NCI-H187 (cell line): ENCODE measurements around the gene ASS1.
"Not testable (repeated sequence)": the region's sequence is repeated elsewhere in the genome, so short reads cannot be mapped to it uniquely, and the experiment has no call there.

Source experiments
- DNase-seq, 2 experiments: peaks; one replicate each; lab custom pipeline; 2025; lab: John Stamatoyannopoulos, UW

ASS1 gene

DNA sequence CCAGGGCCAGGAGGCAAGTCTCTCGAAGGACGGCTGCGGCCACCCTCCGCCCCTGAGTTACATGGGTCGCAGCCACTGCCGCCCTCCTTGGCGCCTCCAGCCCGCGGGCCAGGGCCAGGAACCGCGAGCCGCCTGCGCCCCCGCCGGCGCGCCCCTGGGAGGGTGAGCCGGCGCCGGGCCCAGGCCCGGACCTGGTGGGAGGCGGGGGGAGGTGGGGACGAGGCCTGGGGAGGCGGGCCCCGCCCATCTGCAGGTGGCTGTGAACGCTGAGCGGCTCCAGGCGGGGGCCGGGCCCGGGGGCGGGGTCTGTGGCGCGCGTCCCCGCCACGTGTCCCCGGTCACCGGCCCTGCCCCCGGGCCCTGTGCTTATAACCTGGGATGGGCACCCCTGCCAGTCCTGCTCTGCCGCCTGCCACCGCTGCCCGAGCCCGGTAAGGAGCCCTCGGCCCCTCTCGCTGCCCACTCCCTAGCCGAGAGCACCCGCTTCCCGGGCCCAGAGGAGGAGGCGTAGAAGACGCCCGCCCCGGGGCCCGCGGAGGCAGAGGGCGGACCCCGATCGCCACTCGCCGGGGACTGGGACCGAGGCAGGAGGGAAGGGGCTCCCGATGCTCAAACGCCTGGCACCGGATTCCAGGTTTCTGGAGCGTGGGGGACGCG is at the start of gene ASS1:
Gene ASS1, plus strand, starts transcription at position 397 of the 657 bp plus-strand sequence. CDS start 7,268 bp downstream, outside the sequence.
- peak in 1 of 2 experiments; percentile 69 for DNase-seq

DNA sequence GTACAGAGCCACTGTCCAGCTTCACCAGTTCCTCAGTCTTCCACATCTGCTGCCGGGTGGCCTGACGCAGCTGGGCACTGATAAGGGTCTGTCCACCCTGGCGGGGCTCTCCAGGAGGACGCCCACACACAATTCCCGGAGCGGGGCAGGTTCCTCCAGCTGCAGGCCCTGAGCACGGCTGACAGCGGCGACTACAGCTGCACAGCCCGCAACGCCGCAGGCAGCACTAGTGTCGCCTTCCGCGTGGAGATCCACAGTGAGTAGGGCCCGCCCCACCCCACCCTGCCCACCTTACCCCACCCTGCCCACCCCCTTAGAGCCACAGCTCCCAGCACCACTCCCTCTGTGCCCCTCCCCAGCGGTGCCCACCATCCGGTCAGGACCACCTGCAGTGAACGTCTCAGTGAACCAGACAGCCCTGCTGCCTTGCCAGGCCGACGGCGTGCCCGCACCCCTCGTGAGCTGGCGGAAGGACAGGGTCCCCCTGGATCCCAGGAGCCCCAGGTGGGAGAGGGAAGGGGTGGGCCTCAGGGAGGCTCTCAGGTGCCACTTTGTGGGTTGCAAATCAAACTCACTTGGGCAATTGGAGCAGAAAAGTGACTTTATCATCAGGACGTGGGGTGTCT is 48.8 kb upstream of the ASS1 start:
- no peak for DNase-seq

DNA sequence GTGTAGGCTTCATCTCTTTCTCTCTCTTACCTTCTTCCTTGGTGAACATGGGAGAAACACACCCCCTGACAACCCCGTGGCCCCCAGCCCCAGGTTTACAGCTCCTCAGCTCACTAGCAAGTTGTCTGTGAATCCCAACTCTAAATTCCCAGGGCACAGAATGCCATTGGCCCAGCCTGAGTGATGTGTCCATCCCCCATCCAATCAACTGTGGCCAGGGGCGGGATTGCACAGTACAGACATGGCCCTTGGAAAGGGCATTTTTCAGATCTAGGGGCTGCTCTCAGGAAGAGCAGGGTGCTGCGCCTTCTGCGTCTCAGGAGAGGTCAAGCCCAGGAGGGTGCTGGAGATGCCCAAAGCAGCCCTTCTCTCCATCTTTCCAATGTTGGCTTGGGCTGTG is 48.2 kb upstream of the ASS1 start:
- DNase-seq: no peak

DNA sequence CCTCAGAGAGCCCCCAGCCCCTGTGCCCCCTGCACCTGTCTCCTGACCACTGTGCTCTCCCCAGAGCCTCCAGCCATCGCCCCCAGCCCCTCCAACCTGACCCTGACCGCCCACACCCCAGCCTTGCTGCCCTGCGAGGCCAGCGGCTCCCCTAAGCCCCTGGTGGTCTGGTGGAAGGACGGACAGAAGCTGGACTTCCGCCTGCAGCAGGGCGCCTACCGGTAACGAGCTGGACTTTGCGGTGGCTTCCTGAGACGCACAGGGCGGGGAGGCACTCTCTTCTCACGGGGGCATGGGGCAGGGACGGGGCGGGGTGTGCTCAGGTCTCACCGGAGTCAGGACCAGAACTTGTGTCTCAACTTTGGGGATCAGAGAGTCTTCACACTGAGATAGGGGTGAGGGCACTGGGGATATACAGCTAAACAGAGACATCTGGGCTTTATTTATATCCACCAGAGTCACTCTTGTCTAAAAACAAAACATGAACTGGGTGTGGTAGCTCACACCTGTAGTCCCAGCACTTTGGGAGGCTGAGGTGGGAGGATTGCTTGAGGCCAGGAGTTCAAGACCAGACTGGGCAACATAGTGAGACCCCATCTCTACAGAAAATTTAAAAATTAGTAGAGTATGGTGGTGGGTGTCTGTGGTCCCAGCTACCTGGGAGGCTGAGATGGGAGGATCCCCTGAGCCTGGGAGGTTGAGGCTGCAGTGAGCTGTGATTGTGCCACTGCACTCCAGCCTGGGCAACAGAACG is 46.1 kb upstream of the ASS1 start:
- no peak for DNase-seq

DNA sequence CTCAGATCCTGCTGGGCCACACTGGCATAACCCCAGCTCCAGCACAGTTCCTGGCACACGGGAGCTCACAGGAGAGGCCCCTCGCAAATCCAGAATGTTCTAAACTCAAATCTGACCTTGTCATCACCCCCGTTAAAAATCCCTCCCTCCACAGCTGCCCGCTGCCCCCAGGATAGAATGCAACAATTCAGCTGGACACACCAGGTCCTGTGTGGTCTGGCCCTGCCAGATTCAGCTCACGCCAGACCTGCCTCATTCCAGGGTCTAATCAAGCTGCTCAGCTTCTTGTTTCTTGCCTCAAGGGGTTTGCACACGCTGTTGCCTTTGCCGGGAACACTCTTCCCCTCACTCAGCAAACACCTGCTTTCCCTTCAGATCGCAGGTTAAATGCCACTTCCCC is 45.0 kb upstream of the ASS1 start:
- DNase-seq: no peak

DNA sequence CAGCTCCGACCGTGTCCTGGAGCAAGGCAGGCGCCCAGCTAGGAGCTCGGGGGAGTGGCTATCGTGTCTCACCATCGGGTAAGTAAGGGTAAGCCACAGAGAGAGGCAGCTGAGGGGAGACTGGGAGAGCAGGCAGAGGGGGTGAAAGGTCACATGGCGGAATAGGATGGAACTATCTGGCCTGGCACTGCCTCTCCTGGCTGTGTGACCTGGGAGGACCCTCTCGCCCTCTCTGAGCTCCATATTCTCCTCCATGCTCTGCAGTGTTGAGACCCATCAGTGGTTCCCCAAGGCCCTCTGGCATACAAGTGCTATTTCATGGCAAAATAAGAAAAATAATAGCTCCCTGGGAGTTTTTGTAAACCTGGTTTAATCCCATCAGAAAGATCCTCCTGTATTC is 43.9 kb upstream of the ASS1 start:
- DNase-seq: no peak

DNA sequence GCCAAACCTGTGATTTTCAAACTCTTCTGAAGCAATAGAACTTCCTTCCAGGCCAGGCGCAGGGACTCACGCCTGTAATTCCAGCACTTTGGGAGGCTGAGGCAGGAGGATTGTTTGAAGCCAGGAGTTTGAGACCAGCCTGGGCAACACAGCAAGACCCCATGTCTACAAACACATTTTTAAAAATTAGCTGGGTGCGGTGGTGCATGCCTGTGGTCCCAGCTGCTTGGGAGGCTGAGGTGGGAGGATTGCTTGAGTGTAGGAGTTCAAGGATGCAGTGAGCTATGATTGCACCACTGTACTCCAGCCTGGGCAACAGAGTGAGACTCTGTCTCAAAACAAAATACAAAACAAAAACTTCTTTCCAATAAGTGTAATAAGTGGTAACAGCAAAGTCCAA is 43.0 kb upstream of the ASS1 start:
- DNase-seq: not testable (repeated sequence)

DNA sequence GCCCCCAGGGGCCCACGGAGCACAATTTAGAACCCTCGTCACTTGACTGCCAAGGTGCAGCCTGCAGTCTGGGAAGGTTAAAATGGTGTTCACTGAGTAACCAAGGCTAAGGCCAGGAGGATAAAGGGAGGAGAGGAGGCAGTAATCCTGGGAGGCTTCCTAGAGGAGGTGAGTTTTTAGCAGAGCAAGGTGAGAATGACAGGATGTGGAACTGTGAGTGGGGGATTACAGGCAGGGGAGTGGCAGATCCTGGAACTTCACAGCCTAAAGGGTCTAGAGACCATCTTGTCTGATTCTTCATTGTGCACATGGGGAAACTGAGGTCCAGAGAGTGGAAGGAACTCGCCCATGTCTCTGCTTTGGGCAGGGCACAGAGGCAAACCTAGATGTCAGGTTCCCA is 42.5 kb upstream of the ASS1 start:
- no peak for DNase-seq

DNA sequence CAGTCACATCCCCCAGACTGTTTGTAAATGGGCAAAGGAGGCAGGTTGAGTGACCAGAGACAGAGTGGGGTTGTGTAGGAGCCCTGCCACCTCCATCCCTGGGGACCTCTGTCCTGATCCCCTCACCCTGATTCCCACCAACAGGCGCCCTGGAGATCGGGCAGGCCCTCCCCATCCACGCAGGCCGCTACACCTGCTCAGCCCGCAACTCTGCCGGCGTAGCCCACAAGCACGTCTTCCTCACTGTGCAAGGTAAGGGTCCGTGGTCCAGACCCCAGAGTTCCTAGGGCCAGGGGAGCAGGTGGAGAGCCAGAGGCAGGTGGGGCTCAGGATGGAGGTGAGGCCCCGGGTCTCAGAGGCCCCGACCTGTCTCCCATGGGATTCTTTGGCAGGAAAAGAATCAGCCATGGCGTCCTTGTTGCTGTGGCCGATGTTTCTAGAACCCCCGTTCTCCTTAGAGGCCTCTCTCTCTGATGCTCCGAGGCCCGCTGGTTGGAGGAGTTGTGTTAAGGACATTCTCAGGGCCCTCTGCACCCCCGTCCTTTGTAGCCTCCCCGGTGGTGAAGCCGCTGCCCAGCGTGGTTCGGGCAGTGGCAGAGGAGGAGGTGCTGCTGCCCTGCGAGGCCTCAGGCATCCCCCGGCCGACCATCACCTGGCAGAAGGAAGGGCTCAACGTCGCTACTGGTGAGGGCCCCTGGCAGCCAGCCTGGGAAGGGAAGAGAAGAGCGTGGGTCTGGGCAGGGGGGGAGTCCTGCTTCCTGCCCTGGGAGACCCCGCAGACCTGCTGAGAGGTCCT is 41.9 kb upstream of the ASS1 start:
- no peak for DNase-seq

DNA sequence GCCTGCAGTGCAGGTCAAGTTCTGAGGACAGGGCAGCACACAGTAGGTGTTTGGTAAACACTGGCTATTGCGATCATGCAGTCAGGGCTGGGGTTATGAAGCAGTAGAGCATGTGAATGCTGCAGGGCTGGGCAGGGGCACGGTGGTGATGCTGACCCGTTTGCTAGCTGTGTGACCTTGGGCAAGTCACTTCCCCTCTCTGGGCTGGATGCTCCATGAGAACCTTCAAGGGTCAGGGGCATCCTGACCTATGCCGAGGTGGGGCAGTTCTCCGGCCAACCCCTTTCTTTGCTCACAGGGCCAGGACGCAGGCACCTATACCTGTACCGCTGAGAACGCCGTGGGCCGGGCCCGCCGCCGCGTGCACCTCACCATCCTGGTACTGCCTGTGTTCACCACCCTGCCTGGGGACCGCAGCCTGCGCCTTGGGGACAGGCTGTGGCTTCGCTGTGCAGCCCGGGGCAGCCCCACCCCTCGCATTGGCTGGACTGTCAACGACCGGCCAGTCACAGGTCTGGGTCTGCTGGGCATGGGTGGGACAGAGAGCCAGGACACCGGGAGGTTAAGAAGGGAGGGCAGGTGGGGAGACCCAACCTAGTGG is 39.0 kb upstream of the ASS1 start:
- no peak for DNase-seq

DNA sequence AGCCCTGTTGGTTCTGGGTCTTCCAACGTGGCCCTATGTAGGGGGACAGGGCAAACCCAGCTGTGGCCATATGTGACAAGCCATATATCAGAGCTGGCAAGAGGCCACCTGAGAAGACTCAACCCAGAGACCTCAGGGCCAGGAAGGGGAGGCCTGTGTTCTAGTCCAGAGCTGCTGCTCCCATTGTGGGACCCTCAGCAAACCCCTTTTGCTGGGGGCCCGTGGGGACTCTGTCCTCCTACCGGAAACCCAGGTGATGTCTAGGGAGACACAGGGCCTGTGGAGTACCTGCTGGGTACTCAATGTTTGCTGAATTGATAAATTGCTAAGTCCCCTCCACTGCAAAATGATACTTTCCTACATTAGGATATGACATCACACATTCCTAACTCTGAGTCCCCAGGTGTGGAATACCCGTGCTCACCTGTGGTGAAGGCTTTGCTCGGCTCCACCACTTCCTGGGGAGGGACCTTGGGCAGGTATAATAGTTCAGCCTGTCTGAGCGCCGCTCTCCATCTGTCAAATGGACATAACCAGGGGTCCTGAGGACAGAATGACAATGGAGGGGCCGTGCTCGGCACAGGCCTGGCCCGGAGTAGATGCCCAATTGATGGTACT is 38.4 kb upstream of the ASS1 start:
- DNase-seq: no peak

DNA sequence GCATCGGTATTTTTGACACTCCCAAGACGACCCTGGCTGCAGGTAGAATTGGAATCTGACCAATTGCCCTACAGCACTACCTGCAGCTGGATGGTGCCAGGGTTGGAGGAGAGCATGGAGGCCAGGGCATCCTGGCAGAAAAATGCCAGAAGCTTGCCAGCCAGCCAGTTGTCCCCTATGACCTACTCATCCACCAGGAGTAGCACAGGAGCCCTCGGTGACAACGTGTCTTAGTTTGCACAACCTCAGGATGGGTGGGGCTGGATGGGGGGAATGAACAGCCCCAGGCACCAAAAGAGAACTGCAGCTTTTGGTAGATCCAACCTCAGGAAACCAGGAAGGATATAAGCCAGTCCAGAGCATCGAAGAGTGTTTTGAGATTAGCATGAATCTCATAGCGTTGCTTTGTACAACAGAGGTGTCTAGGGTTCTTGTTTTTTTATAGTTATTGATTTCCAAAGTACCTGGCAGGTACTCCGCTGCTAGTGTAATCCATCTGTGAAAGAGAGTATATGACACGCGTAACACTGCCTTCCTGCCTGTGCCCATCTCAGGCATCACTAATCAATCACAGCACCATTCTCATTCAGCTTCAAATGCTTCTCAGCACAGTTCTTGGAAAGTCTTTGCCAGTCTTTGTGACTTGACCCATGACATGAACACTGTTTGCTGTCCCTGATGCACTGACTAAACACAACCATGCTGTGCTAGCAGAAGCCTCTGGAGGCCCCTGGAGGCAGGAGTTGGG is 36.7 kb upstream of the ASS1 start:
- no peak for DNase-seq

DNA sequence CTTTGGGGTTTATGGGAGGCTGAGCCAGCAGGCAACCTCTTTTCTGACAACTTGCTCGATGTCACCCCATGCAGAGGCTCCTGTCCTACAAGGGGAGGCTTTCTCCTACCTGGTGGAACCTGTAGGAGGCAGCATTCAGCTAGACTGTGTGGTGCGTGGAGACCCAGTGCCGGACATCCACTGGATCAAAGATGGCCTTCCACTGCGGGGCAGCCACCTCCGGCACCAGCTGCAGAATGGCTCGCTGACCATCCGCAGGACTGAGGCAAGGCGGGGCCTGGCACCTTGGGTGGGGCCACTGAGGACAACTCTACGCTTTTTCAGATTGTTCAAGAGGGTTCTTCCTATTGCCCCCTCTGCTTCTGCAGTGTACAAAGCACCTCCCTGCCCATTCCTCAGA is 36.1 kb upstream of the ASS1 start:
- DNase-seq: no peak

DNA sequence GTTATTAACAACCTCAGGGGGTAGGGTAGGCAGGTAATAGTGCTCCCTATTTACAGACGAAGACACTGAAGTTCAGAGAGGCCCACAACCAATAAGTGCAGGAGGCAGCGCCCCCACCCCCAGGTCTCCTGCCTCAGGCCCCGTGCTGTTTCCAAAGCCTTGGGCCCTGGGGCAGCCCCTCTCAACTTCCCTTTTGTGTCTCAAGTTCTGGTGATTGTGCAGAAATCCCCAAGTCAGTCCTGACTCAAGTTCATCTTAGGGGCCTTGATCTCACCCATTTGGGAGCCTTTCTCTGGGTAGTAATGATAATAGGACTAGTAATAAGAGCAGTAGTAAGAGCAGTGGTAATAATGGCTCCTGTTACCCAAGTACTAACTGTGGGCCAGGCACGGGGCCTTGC is 35.5 kb upstream of the ASS1 start:
- DNase-seq: no peak

DNA sequence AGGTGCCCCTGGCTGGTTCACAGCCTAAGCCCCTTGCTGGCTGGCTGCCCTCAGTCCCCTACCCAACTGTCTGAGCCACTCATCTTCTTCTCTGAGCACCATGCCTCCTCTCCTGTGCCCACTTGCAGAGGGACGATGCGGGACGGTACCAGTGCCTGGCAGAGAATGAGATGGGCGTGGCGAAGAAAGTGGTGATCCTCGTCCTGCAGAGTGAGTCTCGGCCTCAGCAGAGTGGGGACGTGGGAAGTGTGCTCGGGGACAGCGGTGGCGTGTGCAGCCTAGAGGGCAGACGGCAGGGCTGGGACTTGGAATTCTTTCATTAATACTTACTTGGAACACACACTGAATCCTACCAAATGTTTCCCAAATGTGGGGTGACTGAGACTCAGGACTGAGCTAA is 34.3 kb upstream of the ASS1 start:
- DNase-seq: no peak

DNA sequence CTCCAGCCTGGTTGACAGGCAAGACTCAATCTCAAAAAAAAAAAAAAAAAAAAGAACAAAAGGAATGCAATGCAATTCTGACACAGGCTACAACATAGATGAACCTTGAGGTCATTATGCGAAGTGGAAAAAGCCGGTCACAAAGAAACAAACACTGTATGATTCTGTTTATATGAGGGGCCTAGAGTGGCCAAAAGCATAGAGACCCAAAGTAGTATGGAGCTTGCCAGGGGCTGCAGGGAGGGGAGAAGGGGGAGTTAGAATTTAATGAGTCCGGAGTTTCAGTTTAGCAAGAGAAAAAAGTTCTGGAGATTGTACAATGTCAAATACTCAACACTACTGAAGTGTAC is 33.2 kb upstream of the ASS1 start:
- no peak for DNase-seq

DNA sequence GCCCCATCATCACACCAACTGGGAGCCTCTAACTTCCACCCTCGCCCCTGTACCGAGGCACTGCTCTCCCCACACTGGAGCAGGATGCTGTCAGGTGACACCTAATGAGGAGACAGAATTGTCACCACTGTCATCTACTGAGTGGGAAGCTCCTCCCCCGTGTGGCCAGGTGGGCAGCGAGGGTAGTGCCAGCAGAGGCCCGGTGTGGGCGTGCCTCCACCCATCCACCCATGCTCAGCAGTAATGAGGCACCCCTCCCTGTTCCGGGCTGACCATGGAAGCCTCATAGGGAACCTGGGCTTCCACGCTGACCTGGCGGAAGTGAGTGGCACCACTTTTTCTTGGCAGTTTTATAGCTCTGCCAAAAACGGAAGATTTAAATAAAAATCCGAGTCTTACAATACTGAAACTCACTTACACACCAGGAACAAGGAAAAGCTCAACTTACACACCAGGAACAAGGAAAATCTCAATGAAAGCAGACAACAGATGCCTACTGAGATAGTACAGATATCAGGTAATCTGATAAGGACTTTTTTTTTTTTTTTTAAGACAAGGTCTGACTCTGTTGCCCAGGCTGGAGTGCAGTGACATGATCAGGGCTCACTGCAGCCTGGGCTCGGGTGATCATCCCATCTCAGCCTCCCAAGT is 30.6 kb upstream of the ASS1 start:
- no peak for DNase-seq

DNA sequence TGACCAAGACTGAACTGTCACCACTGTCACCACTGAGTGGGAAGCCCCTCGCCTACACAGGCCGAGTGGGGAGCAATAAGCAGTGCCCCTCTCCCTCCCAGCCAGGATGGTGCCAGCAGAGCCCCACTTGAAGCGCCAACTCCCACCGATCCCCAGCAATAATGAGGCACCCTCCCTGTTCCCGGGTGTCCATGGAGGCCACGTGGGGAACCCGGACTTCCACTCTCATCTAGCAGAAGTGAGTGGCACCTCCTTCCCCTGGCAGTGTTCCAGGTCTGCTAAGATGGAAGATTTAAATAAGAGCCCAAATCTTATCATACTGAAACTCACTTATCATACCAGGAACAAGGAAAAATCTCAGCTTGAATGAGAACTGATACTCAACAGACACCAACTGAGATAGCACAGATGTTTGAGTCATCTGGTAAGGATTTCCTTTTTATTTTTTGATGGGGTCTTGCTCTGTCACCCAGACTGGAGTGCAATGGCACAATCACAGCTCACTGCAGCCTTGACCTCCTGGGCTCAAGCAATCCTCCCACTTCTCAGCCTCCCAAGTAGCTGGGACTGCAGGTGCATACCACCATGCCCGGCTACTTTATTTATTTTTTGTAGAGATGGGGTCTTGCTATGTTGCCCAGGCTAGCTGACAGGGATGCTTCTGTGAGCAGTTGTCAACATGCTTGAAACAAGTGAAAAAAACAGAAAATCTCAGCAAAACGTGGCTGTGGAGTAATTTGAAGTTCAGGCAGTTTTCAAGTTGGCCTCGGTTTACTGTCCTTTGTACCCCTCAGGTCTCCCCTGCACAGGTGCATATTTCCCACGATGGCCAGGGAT is 29.6 kb upstream of the ASS1 start:
- DNase-seq: no peak

DNA sequence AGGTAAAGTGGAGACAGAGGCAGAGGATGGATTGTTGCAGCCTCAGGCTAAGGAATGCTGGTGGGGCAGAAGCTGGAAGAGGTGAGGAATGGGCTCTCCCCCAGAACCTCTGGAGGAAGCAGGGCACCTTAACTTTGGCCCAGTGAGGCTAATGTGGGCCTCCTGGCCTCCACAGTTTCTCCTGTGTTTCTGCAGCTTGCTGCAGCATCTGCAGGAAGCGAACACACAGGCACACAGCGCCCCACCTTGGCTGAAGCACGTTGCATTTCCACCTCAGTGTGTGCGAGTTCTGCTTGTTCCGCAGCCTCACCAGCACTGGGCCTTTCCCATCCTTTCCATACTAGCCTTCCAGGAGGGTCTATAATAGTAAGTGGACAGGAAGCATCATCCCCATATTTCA is 27.2 kb upstream of the ASS1 start:
- DNase-seq: no peak

DNA sequence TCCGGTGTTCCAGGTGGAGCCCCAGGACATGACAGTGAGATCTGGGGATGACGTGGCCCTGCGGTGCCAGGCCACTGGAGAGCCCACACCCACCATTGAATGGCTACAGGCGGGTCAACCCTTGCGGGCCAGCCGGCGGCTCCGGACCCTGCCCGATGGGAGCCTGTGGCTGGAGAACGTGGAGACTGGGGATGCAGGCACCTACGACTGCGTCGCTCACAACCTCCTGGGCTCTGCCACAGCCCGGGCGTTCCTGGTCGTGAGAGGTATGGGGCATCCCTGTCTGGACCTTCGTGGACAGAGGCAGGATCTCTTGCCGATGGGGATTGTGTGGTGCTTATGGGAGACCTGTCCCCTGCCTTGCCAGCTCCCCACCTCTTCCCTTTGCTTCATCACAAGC is 26.0 kb upstream of the ASS1 start:
- no peak for DNase-seq
